K562 (cell line): ENCODE results near the gene ZNHIT2. TPM values are rescaled to one million over a fixed set of nuclear protein-coding genes. Genes with fewer than 3 reads are reported as not detected.

Experiments used
- DLX4 ChIP-seq: fragments of 250-450 bp; sonication (Bioruptor Pico); IDR thresholded peaks from 2 replicates; pipeline ENCODE4 v1.6.1; 2021; ENCODE audit warnings: mild to moderate bottlenecking
- FOXA3 ChIP-seq, 2 experiments: fragments of 450-650 bp in 1 of 2; sonication (generic) in 1 of 2; formaldehyde crosslinking; IDR thresholded peaks in 1 of 2; conservative IDR thresholded peaks in 1 of 2; 2 replicates each; pipeline versions ENCODE4 v1.4.0 to v1.8.0; 2020 to 2022; ENCODE audit warnings: mild to moderate bottlenecking in 2 of 2, missing genetic modification reagents in 1 of 2
- ID3 ChIP-seq, 2 experiments: fragments of 250-450 bp in 1 of 2; fragments of 450-650 bp in 1 of 2; sonication (Bioruptor Pico) in 1 of 2; IDR thresholded peaks; 2 replicates each; pipeline versions ENCODE4 v1.6.1 to v1.8.0; 2016 to 2021; ENCODE audit warnings: mild to moderate bottlenecking in 2 of 2, moderate library complexity in 2 of 2, missing compliant biosample characterization in 1 of 2, missing genetic modification characterization in 1 of 2
- MECOM ChIP-seq: fragments of 250-450 bp; sonication (Bioruptor Pico); IDR thresholded peaks from 2 replicates; pipeline ENCODE4 v1.8.0; 2022; ENCODE audit warnings: inconsistent platforms
- NCOA1 ChIP-seq: fragments of 450-650 bp; IDR thresholded peaks from 2 replicates; pipeline ENCODE4 v1.6.1; 2016; ENCODE audit warnings: low read depth
- NR1H2 ChIP-seq: sonication (generic); formaldehyde crosslinking; IDR thresholded peaks from 2 replicates; pipeline ENCODE4 v1.4.0; 2020; ENCODE audit warnings: mild to moderate bottlenecking, missing genetic modification reagents
- NUFIP1 ChIP-seq: fragments of 450-650 bp; IDR thresholded peaks from 2 replicates; pipeline ENCODE4 v1.6.1; 2018; ENCODE audit not compliant: partially characterized antibody
- PHF20 ChIP-seq: fragments of 450-650 bp; IDR thresholded peaks from 2 replicates; pipeline ENCODE4 v1.6.1; 2018; ENCODE audit not compliant: partially characterized antibody
- SMAD4 ChIP-seq: fragments of 250-450 bp; sonication (Bioruptor Pico); conservative IDR thresholded peaks from 2 replicates; pipeline ENCODE4 v1.8.0; 2021; ENCODE audit warnings: inconsistent platforms, mild to moderate bottlenecking, moderate library complexity
- SRF ChIP-seq, 2 experiments: fragments of 250-450, 450-650 bp in 1 of 2; sonication (Bioruptor Pico) in 1 of 2; sonication (generic) in 1 of 2; formaldehyde crosslinking; IDR thresholded peaks; 2 replicates each; pipeline versions ENCODE4 v1.5.0 to v1.5.1; 2020 to 2022; ENCODE audit warnings: mild to moderate bottlenecking in 1 of 2, missing genetic modification reagents in 1 of 2
- TAF1 ChIP-seq: IDR thresholded peaks from 2 replicates; pipeline ENCODE4 v1.6.1; 2011; ENCODE audit warnings: mild to moderate bottlenecking, low read length, moderate library complexity; ENCODE audit not compliant: insufficient read depth, control insufficient read depth, severe bottlenecking; ENCODE audit errors: extremely low read depth
- TAF7 ChIP-seq: fragments of 450-650 bp; IDR thresholded peaks from 2 replicates; pipeline ENCODE4 v1.6.1; 2016; ENCODE audit warnings: missing genetic modification characterization, missing compliant biosample characterization
- TARDBP ChIP-seq: fragments of 450-650 bp; IDR thresholded peaks from 2 replicates; pipeline ENCODE4 v1.6.1; 2016
- TRIM24 ChIP-seq, 2 experiments: fragments of 450-650 bp; IDR thresholded peaks; 2 replicates each; pipeline ENCODE4 v1.6.1; 2016
- ZNF184 ChIP-seq: sonication (generic); formaldehyde crosslinking; IDR thresholded peaks from 2 replicates; pipeline ENCODE4 v1.5.0; 2020; ENCODE audit warnings: missing genetic modification reagents
- ZNF583 ChIP-seq: fragments of 250-450 bp; sonication (Bioruptor Pico); IDR thresholded peaks from 2 replicates; pipeline ENCODE4 v1.4.0; 2020
- polyA plus RNA-seq, 8 experiments: library from polyadenylated mRNA; depleted of rRNA in 4 of 8; stranded (reverse) in 5 of 8; unstranded in 3 of 8; fragments of >200 nt; fragmentation: Nextera tagmentation in 2 of 8; fragmentation: Illumina TruSeq in 1 of 8; extraction: Ambion mirVana in 2 of 8; extraction: Trizol in 1 of 8; gene quantifications; 2 replicates each; pipeline versions ENCODE4 v1.2.1 to v1.2.3, GENCODE V29; 2011 to 2014; ENCODE audit warnings: inconsistent platforms in 1 of 8, missing spikeins in 1 of 8
- total RNA-seq, 7 experiments: library from RNA; depleted of rRNA in 6 of 7; stranded (reverse); fragments of >200 nt in 6 of 7; fragmentation: Illumina TruSeq in 2 of 7; extraction: Trizol in 2 of 7; gene quantifications; 2 replicates each; pipeline versions ENCODE4 v1.2.1 to v1.2.3, GENCODE V29; 2011 to 2021; ENCODE audit warnings: low replicate concordance in 1 of 7
- TF ChIP-seq, protein P1 (sequence below), 3 experiments: fragments of 200-800 bp in 1 of 3; sonication (Bioruptor generic) in 1 of 3; sonication (generic) in 1 of 3; formaldehyde crosslinking in 1 of 3; IDR thresholded peaks; 2 replicates each; pipeline versions ENCODE4 v1.6.1 to v1.8.0; 2016 to 2022; ENCODE audit warnings: mild to moderate bottlenecking in 2 of 3, missing compliant biosample characterization in 2 of 3, missing genetic modification characterization in 2 of 3, missing genetic modification reagents in 1 of 3
- TF ChIP-seq, protein P2 (sequence below): fragments of 250-450 bp; sonication (Bioruptor Pico); IDR thresholded peaks from 2 replicates; pipeline ENCODE4 v1.8.0; 2022; ENCODE audit warnings: inconsistent platforms, mild to moderate bottlenecking, moderate library complexity, borderline replicate concordance

Gene ZNHIT2
- total and polyA plus RNA-seq, 9 of the 15 experiments (the other 6 are each of a cell fraction or from before 2014, with no cell fraction given), result 0.08 to 39.0 (median 2.5) TPM

DNA sequence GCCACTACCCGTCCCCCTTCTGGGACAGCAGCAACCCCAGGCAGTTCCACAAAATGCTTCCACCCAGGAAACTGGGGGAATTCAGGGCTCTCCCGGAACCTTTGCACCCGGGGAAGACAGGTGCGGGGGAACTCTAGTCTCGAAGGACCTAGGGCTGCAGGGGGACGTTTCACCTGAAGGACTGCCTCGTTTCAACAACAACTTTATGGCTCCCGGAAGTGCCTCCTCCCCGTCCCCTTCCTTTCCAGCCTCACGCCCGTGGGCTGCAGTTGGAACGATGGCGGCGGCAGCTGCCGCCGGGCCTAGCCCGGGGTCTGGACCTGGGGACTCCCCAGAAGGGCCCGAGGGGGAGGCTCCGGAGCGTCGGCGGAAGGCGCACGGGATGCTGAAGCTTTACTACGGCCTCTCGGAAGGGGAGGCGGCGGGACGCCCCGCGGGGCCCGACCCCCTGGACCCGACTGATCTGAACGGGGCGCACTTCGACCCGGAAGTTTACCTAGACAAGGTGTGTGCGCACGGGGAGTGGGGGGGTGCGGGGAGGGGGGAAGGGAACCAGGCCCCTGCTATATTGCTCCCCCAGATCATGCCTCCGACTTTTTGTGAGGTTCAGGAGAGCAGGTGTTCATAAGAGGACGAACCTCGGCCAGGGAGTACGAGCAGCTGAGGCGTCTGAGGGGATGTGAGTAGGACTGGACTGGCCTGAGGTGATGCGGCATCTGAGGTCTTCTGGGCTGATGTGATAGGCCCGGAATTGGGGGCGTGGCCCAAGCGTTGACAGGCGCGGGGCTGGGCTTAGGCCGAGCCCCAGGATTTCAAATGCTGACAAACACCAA, 21.3 kb downstream of the ZNHIT2 start, which contains the start of gene VPS51 (continued):
- peak; percentile 50 to 85; a peak in 2 of 4 replicates for TF ChIP-seq FOXA3 (CRISPR knock-in tag; conservative IDR thresholded peaks at IDR 0.05 in 1 of 2, IDR thresholded peaks at IDR 0.05 in 1 of 2)
- TF ChIP-seq, protein P1, sequence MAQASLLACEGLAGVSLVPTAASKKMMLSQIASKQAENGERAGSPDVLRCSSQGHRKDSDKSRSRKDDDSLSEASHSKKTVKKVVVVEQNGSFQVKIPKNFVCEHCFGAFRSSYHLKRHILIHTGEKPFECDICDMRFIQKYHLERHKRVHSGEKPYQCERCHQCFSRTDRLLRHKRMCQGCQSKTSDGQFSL (CRISPR knock-in tag; IDR thresholded peaks at IDR 0.05), result peak; percentile 80
- TF ChIP-seq, protein P1 (tag; IDR thresholded peaks at IDR 0.05), result peak in 1 of 2 experiments; percentile 89; a peak in 2 of 4 replicates
- TF ChIP-seq PHF20, result peak; percentile 100
- peak in 1 of 2 experiments; percentile 99; a peak in 2 of 4 replicates for TF ChIP-seq TRIM24 (IDR thresholded peaks at IDR 0.05)
- TF ChIP-seq NR1H2 (CRISPR knock-in tag), result 0 out of 2 replicates have a peak, but pooled peaks have one; percentile 28
- TF ChIP-seq, protein P2, sequence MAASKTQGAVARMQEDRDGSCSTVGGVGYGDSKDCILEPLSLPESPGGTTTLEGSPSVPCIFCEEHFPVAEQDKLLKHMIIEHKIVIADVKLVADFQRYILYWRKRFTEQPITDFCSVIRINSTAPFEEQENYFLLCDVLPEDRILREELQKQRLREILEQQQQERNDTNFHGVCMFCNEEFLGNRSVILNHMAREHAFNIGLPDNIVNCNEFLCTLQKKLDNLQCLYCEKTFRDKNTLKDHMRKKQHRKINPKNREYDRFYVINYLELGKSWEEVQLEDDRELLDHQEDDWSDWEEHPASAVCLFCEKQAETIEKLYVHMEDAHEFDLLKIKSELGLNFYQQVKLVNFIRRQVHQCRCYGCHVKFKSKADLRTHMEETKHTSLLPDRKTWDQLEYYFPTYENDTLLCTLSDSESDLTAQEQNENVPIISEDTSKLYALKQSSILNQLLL (CRISPR knock-in tag), result no peak
- TF ChIP-seq NCOA1, result peak; percentile 99
- TF ChIP-seq ZNF184 (CRISPR knock-in tag), result no peak
- TF ChIP-seq NUFIP1, result no peak
- TF ChIP-seq ID3 (CRISPR knock-in tag; IDR thresholded peaks at IDR 0.05), result no peak
- TF ChIP-seq ID3 (tag; IDR thresholded peaks at IDR 0.05), result peak; percentile 89
- no peak for TF ChIP-seq DLX4 (CRISPR knock-in tag)
- 0 out of 4 replicates have a peak, but pooled peaks of 1 of the 2 experiments have one; percentile 43 for TF ChIP-seq SRF (CRISPR knock-in tag; IDR thresholded peaks at IDR 0.05)
- TF ChIP-seq ZNF583 (CRISPR knock-in tag), result no peak
- TF ChIP-seq SMAD4, result peak; percentile 79
- TF ChIP-seq TAF1, result peak; percentile 98
- TF ChIP-seq TARDBP, result peak; percentile 77
- TF ChIP-seq MECOM (CRISPR knock-in tag), result 0 out of 2 replicates have a peak, but pooled peaks have one; percentile 70
- peak; percentile 77 for TF ChIP-seq TAF7 (tag)
